Kidney capillary endothelial cell (primary cell): ENCODE data around the gene ZSCAN25.
"Not testable (repeated sequence)": the region's sequence is repeated elsewhere in the genome, so short reads cannot be mapped to it uniquely, and the experiment has no call there.

ENCODE experiments used
- DNase-seq: peaks from one replicate; pipeline ENCODE4 v3.0.0-alpha.2; 2018; ENCODE audit warnings: low spot score

Gene ZSCAN25

DNA sequence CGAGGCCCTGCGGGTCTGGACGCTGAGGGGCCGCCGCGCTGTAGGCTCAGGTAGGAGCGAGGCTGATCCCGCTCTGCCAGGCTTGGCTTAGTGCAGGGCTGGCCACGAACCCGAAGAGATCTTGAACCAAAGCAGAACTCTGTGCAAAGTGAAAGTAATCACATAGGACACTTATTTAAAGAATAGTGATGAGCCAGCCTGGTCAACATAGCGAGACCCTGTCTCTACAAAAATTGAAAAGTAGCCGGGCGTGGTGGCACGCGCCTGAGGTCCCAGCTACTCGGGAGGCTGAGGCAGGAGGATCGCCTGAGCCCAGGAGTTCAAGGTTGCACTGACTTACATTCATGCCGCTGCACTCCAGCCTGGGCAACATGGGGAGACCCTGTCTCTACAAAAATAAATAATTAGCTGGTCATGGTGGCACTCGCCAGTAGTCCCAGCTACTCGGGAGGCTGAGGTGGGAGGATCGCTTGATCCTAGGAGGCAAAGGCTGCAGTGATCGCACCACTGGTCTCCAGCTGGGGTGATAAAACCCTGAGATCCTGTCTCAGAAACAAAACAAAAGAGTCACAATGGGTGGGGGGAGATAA is 541 bp downstream of the ZSCAN25 start:
- no peak for DNase-seq

GRCh38 chr7:99618726-99619125 is 2.0 kb downstream of the ZSCAN25 start:
- DNase-seq = no peak

GRCh38 chr7:99619571-99620130 is 2.9 kb downstream of the ZSCAN25 start:
- DNase-seq = no peak

DNA sequence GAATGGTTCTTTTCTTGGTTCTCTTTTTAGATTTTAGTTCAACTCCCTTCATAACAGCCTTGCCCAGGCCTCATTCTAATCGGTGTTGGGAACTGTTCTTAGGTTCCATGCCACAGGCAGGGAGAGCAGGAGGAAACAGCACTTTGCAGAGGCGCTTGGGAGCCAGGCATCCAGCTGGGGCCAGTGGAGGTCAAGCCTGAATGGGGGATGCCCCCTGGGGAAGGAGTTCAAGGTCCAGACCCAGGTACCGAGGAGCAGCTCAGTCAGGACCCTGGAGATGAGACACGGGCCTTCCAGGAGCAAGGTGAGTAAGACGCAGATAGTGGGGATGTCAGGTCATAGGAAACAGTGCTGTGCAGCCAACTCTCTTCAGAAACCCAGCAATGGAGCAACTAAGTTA is 4.5 kb downstream of the ZSCAN25 start:
- DNase-seq = no peak

- no peak for DNase-seq
Observed at GRCh38 chr7:99622596-99622995, 5.8 kb downstream of the ZSCAN25 start.

- no peak for DNase-seq
Observed at GRCh38 chr7:99623091-99623693, 6.4 kb downstream of the ZSCAN25 start.

- no peak for DNase-seq
Observed at GRCh38 chr7:99623702-99624447, 7.1 kb downstream of the ZSCAN25 start.

DNA sequence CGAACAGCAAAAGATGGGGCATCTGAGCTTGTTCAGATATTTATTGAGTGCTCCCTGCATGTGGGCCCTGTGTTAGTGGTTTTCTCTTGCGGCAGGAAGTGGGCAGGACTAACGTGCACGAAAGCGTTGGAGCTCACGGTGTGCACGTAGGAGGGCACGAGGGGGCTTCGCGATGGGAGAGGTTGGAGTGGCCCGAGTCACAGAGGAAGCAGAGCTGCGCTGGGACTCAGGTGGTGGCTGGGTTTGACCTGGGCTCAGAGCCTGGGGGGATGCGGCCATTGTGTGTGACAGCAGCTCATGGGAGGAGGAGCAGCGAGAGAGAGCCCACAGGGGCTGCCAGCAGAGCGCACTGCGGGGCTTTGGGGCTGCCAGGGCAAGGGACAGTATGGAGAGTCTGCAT is 7.7 kb downstream of the ZSCAN25 start:
- no peak for DNase-seq

DNA sequence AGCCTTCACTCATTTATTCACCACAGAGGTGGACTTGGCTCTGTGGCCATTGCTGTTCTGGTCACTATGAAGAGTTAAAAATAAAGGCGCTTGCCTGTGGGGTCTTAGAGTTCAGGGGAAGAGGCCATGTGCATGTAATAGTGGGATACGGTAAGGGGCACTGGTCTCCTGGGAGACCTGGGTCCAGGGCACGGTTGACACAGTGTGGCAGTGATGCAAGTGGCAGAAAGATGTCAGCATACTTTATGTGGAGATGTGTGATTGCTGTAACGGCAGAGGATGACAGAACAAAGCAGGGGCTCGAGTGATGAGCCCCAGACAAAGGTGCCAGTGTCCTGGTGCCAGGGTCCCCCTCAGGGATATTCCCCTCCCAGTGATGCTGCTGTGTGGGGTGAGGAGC is 8.6 kb downstream of the ZSCAN25 start:
- no peak for DNase-seq

DNA sequence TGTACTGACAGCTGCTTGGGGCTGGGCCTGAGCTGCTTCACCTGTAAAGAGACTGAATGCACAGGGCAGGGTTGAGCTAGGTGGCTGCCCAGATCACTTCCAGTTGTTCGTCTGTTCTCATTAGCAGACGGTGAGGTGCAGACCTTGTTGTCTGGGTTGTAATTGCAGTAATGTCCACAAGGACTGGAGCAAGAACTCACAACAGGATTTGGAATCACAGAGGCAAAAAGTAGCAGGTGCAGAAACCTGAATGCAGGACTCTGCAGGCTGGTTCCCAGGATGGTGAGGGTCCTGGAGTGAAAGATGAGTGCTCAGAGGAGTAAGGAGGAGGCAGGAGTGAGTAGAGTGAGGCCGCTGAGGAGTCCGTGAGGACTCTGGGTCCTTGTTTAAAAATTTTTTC is 9.2 kb downstream of the ZSCAN25 start:
- no peak for DNase-seq

DNA sequence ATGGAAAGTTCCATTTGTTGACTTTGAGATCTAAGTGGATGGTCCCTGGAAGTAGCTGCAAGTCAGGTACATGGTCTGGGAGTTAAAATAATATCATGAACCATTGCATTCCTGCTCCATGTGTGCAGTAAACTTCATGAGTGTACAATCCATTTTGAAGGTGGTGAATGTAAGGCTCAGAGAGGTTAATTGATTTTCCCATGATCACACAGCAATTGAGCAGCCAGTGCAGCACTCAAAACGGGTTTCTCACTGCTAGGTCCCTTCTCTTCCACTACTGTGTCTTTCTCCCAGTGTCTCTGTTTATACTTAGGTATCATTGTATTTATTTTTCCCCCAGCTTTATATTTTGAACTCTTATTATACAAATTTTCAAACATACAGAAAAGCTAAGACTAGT is 9.9 kb downstream of the ZSCAN25 start:
- no peak for DNase-seq

DNA sequence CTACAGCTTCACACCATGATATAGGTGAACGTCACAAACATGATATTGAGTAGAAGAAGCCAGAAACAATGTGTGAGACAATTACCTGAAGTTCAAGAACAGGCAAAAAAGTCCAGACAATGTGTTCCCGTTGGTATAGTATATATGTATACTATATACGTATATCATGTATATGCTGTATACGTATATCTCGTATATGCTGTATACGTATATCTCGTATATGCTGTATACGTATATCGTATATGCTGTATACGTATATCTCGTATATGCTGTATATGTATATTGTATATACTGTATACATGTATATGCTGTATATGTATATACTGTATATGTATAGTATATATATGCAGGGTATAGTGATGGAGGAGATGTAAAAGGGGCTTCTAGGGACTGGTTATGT is 10.8 kb downstream of the ZSCAN25 start:
- no peak for DNase-seq

DNA sequence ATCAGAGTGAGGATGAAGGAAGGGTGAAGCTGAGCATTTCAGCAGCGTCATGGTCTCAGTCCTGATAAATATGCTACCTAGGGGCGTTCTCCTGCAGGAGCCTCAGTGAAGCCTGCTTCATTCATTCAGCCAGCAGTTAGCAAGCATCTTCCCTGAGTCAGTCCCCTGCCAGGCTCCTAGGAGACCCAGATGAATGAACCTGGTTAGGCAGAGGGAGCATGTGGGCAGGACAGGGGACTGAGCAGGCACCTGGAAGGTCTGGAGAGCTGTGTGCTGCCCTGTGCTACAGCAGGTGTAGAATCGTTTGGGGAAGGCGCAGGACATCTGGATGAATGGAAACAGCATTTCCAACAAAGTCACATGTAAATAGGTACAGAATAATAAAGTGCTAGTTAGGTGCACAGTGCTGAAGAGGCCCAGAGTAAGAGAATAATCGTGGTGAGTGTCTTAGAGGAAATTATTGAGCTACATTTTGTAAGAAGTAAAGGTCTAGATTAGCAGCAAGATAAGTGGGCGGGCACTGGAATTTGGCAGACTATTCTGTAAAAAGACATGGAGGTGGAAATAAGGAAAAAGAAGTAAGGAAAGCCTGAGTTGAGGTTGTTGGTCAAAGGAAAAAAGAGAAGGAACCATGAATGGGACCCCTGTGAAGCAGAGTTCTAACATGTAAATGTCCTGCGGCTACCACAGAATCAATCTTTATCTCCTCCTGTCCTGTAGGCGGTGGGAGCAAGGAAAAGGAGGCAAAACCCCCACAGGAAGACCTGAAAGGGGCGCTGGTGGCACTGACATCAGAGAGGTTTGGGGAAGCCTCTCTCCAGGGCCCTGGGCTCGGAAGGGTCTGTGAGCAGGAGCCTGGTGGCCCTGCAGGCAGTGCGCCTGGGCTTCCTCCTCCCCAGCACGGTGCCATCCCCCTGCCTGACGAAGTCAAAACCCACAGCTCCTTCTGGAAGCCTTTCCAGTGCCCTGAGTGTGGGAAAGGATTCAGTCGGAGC is 12.0 kb downstream of the ZSCAN25 start:
- no peak for DNase-seq

GRCh38 chr7:99629643-99630042 is 12.9 kb downstream of the ZSCAN25 start:
- no peak for DNase-seq

DNA sequence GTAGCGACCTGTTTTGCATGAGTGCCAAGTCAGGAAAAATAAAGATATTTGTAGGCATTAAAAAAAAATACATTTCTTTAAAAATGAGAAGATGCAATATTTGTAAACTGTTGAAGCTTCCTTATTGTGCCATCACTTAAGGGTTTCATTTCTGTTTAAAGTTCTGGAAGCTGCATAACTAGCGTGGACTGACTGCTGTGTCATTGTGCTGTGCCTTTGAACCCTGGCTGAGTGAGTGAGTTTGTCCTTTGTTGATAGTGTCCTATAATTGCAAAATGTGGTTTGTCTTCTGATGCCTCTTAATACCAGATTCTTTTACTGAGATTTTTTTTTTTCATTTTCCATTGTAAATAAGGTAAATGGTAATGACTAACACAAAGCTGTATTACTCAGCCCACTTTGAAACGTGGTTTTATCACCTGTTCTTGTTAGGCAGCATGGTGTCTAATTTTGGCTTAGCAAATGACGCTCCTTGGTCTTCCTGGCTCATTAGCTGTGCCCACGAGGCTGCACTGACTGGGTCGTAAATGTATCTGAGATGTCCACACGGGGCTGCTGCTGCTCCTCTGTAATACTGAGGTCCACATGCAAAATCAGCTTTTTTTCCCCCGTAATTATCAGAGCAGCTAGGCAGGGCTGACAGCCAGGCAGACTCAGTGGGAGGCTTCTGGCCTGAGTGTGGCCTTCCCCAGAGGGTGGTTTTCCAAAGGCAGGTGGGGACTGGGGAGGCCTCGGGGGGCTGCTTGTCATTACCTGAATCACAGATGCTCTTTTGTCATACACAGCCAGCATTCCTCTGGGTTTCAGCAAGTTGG is 14.8 kb downstream of the ZSCAN25 start:
- no peak for DNase-seq

DNA sequence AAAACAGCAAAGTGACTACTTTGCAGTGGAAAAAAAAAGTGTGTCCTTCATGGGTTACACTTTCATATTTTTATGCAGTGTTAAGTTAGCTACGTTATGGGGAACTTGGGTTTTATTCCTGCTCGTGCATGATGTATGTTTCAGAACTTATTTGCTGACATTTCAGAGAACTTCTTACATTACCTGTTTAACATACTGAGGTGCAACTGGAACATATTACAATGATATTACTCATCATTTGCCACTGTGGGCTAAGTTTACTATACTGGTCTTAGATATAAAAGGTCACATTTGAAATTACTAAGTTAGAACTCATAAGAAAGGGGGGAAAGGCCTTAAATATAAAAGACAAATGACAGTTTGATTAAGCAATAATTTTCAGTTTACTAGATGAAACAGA is 20.7 kb downstream of the ZSCAN25 start:
- DNase-seq = not testable (repeated sequence)

GRCh38 chr7:99638731-99639130 is 22.0 kb downstream of the ZSCAN25 start:
- DNase-seq = no peak

GRCh38 chr7:99639267-99639666 is 22.5 kb downstream of the ZSCAN25 start:
- no peak for DNase-seq

DNA sequence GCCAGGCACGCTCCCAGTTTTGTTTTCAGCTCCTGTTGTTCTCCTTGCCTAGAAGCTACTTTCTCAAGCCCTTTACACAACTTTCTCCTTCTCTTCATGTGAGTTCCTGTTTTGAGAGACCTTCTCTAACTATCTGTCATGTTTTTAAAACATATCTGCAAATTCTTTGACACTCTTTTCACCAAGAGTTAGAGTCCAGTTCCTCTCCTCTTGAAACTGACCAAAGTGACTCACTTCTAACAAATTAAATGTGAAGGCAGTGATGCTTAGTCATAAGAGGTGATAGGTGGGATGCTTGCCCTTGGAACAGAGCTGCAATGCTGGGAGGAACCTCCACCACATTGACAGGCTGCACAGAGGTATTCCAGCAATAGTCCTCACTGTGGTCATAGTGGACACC is 25.3 kb downstream of the ZSCAN25 start:
- DNase-seq = no peak

GRCh38 chr7:99643464-99643863 is 26.7 kb downstream of the ZSCAN25 start:
- DNase-seq = no peak

DNA sequence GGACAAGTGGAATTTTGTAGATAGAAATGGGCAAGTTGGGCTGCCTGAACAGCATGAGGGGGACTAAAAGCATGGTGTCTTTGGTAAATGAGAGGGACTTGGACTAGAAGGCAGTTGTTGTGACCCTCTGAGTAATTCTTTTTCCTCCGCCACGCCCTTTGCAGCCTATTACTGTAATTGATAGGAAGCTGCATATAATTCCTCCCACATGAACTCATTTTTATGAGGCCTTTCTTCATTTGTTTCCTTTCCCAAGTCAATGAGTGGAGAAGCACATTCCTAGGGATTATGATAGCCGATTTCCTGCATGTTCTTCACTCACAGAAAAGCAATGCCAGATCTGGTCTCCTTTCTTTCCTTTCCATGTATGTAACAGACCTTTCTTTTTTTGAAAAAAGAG is 27.7 kb downstream of the ZSCAN25 start:
- no peak for DNase-seq
